Measurements from ENCODE around the gene PLEKHA7.
A peak's percentile ranks its signal among the peaks of the same experiment; 100 is the strongest.

PLEKHA7 gene

GRCh38 chr11:16827139-16827538, 187.1 kb downstream of the PLEKHA7 start:
- Histone ChIP-seq H3K4me3 (IDR thresholded peaks at IDR 0.05; ENCODE audit: insufficient read depth, low read depth, low read length) (no peak overlapping the region), H2AFZ (ENCODE audit: low read depth) (no peak overlapping the region), H3K79me2 (ENCODE audit: insufficient read depth, low read depth) (no peaks in the 10 kb centered on the region), H3K27me3 (ENCODE audit: insufficient read depth, low read depth) (no peaks in the 10 kb centered on the region), H3K9ac (no peak overlapping the region), H3K27ac (no peak overlapping the region), H4K20me1 (ENCODE audit: insufficient read depth) (no peaks in the 10 kb centered on the region), H3K4me2 (no peak overlapping the region), H3K36me3 (ENCODE audit: insufficient read depth) (no peaks in the 10 kb centered on the region), H3K4me1 (ENCODE audit: low read depth, poor library complexity, severe bottlenecking) (no peaks in the 10 kb centered on the region)
- no peak for TF ChIP-seq CTCF (conservative IDR thresholded peaks at IDR 0.05; ENCODE audit: low read depth, low read length)

DNA sequence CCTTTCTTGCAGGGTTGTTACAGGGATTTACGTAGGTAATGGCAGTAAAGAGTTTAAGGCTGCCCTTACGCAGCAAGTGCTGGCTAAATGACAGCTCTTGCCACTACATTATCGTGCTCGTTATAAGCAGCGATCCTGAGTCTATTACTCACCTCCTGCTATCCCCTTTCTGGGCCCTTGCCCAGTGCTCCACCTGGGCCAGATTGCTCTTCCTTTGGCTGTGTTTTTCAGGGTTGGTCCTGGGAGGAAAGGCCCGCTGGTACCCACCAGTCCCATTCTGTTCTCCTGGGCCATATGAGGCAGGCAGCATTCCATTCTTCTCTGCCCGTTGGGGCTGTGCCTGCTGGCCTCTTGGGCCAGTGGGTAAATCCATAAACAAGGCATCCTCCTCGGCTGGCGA, 188.2 kb downstream of the PLEKHA7 start:
- Histone ChIP-seq H3K9ac (no peak overlapping the region), H3K27me3 (ENCODE audit: insufficient read depth, low read depth) (no peaks in the 10 kb centered on the region), H3K4me2 (no peak overlapping the region), H3K79me2 (ENCODE audit: insufficient read depth, low read depth) (no peaks in the 10 kb centered on the region), H3K4me3 (IDR thresholded peaks at IDR 0.05; ENCODE audit: insufficient read depth, low read depth, low read length) (no peak overlapping the region), H3K36me3 (ENCODE audit: insufficient read depth) (no peaks in the 10 kb centered on the region), H3K4me1 (ENCODE audit: low read depth, poor library complexity, severe bottlenecking) (no peaks in the 10 kb centered on the region), H4K20me1 (ENCODE audit: insufficient read depth) (no peaks in the 10 kb centered on the region), H3K27ac (no peak overlapping the region), H2AFZ (ENCODE audit: low read depth) (no peak overlapping the region)
- TF ChIP-seq CTCF (conservative IDR thresholded peaks at IDR 0.05; ENCODE audit: low read depth, low read length): no peak

DNA sequence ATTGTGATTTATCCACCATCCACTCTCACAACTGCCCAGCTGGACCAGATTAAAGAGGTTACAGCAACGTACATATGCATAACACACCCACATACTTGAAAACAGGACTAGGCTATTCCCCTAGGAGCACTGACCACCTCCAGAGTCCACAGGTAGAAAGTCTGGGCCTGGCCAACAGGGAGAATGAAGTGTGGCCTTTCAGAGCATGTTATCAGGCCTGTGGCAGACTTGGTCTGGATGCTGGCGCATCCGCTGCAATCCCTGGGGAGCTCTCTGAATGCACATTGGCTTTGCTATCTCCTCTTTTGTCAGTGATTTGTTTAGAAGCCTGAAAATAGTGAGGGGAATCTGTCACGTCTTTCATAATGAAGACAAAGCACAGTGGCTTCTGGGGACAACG, 189.1 kb downstream of the PLEKHA7 start:
- no peak for TF ChIP-seq CTCF (conservative IDR thresholded peaks at IDR 0.05; ENCODE audit: low read depth, low read length)
- H3K4me1 ChIP-seq (ENCODE audit: low read depth, poor library complexity, severe bottlenecking): peaks cover 5% of the 10 kb centered on the region
- H3K36me3 ChIP-seq (ENCODE audit: insufficient read depth): no peaks in the 10 kb centered on the region
- H3K4me3 ChIP-seq (IDR thresholded peaks at IDR 0.05; ENCODE audit: insufficient read depth, low read depth, low read length): no peak overlapping the region
- no peak overlapping the region for H3K9ac ChIP-seq
- no peaks in the 10 kb centered on the region for H4K20me1 ChIP-seq (ENCODE audit: insufficient read depth)
- H3K79me2 ChIP-seq (ENCODE audit: insufficient read depth, low read depth): no peaks in the 10 kb centered on the region
- no peak overlapping the region for H2AFZ ChIP-seq (ENCODE audit: low read depth)
- H3K27me3 ChIP-seq (ENCODE audit: insufficient read depth, low read depth): no peaks in the 10 kb centered on the region
- no peak overlapping the region for H3K4me2 ChIP-seq
- no peak overlapping the region for H3K27ac ChIP-seq

- TF ChIP-seq CTCF (conservative IDR thresholded peaks at IDR 0.05; ENCODE audit: low read depth, low read length): peak; percentile 84
- no peak overlapping the region for H3K4me3 ChIP-seq (IDR thresholded peaks at IDR 0.05; ENCODE audit: insufficient read depth, low read depth, low read length)
- no peak overlapping the region for H3K27ac ChIP-seq
- H3K9ac ChIP-seq: no peak overlapping the region
- no peaks in the 10 kb centered on the region for H3K79me2 ChIP-seq (ENCODE audit: insufficient read depth, low read depth)
- no peak overlapping the region; the same call in 1 of the 2 replicates for H3K4me2 ChIP-seq
- no peaks in the 10 kb centered on the region for H3K36me3 ChIP-seq (ENCODE audit: insufficient read depth)
- H3K4me1 ChIP-seq (ENCODE audit: low read depth, poor library complexity, severe bottlenecking): peaks cover 8% of the 10 kb centered on the region
- no peaks in the 10 kb centered on the region for H4K20me1 ChIP-seq (ENCODE audit: insufficient read depth)
- H2AFZ ChIP-seq (ENCODE audit: low read depth): no peak overlapping the region
- no peaks in the 10 kb centered on the region for H3K27me3 ChIP-seq (ENCODE audit: insufficient read depth, low read depth)
Observed at GRCh38 chr11:16820324-16821092, 193.7 kb downstream of the PLEKHA7 start.
